HG03108 (cell line): Measurements from ENCODE around the gene IKBKE.

Experiments
- ATAC-seq: cut with Tn5 transposase; IDR thresholded peaks from one replicate; pipeline ENCODE4 v1.9.1; 2021; ENCODE audit warnings: moderate library complexity; ENCODE audit not compliant: unreplicated experiment

The IKBKE gene

DNA sequence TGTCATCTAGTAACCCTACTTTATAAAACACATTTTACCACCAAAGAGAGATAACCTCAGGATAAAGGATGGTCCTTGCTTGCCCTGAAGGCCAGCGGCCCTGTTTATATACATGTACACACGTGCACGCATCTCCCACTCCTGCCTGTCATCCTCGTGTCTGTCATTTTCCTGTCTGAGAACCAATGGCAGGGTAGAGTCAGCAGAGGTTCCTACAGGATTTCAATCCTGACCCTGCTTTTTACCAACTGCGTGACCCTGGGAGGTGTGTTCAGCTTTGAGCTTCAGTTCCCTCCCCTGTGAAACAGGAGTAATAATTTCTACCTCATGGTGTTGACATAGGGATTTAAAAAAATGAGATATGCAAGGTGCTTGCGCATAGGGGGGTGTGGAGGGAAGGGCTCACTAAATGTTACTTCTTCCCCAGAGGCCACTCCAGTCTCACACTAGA, 24.8 kb downstream of the IKBKE start:
- ATAC-seq: no peak

- peak; percentile 21 for ATAC-seq
These were observed 25.3 kb downstream of the IKBKE start for GRCh38 chr1:206495493-206496046.

GRCh38 chr1:206496131-206496793, 26.0 kb downstream of the IKBKE start:
- ATAC-seq: peak; percentile 61

DNA sequence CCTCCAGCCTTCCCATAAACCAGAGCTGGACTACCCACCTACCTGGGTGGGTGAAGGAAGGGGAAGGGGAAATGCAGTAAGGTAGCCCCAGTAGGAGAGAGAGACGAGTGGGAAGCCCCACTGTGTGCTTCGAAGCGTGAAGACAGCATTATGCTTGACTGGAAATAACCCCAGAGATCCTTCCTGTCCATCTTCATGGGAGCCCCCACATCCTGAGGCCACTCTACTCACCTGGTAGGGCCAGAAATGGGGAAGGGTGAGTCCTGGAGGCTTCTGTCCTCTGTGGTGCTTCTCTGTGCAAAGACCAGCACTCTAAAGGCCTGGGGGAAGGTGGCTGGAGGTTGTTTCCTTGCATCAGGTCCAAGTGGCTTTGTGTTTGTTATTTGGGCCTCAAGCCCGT, 27.1 kb downstream of the IKBKE start:
- no peak for ATAC-seq

GRCh38 chr1:206497774-206498173, 27.5 kb downstream of the IKBKE start:
- no peak for ATAC-seq

DNA sequence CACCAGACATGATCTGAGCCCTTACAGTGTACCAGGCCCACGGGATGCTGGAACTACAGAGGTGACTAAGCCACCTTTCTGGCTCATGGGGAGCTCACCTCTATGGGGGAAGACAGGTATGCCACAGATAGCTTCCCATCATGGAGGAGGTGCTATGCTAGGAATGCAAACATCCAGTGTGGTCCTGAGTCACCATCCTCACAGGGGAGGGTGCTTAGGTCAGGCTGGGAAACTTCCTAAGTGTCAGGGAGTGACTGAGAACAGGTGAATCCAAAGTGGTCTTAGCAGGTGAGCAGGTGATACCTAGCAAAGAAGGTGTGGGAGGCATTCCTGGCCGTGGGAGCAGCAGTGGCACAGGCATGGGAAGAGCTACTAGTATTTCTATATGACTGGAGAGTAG, 28.4 kb downstream of the IKBKE start:
- ATAC-seq: no peak

GRCh38 chr1:206500046-206500445, 29.8 kb downstream of the IKBKE start:
- no peak for ATAC-seq

- ATAC-seq: no peak
These were observed 31.6 kb downstream of the IKBKE start for GRCh38 chr1:206501881-206502280.

GRCh38 chr1:206502403-206502802, 32.1 kb downstream of the IKBKE start:
- ATAC-seq: no peak

DNA sequence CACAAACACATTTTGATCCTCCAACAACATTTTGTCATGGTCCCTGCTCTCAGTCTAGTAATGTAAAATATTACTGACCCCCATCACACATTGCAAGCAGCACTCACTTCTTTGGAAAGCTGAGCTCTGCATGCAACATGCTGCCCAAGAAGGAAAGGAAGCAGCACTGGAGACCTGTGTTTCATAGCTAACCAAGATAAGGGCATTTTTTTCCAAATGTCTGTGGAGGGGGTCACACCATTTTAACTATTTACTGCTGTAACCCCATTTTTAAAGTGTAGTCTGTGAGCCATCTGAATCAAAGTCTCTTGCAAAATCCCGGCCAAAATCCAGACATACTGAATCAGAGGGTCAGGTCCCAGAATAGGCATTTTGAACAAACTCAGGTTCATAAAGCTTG, 32.5 kb downstream of the IKBKE start:
- ATAC-seq: no peak

GRCh38 chr1:206503591-206504362, 33.5 kb downstream of the IKBKE start:
- ATAC-seq: peak; percentile 47

- ATAC-seq: no peak
These were observed 34.1 kb downstream of the IKBKE start for GRCh38 chr1:206504363-206504713.

GRCh38 chr1:206505702-206506355, 35.6 kb downstream of the IKBKE start:
- no peak for ATAC-seq

- ATAC-seq: peak; percentile 12
These were observed 36.4 kb downstream of the IKBKE start for GRCh38 chr1:206506405-206507283.

DNA sequence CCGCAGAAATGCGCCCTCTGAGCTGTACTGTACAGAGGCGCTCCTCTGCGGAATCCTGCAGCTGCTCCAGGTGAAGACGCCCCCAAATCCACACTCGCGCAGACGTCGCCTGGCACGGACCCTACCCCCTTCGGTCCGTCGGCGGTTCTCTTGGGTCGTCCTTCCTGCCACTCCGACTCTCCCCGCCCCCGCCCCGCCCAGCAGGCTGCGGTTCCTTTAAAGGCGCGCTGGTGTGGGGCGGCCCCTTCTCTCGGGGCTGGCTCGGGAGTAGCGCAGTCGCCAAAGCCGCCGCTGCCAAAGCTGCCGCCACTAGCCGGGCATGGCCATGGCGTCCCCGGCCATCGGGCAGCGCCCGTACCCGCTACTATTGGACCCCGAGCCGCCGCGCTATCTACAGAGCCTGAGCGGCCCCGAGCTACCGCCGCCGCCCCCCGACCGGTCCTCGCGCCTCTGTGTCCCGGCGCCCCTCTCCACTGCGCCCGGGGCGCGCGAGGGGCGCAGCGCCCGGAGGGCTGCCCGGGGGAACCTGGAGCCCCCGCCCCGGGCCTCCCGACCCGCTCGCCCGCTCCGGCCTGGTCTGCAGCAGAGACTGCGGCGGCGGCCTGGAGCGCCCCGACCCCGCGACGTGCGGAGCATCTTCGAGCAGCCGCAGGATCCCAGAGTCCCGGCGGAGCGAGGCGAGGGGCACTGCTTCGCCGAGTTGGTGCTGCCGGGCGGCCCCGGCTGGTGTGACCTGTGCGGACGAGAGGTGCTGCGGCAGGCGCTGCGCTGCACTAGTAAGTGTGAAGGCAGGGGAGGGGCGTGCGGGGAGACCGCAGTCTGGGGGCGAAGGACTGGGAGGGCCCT, 37.2 kb downstream of the IKBKE start, which contains the start of gene RASSF5:
Gene RASSF5 (plus strand): TSS at position 248 of the 846 bp plus-strand sequence. CDS start 72 bp downstream, at position 320.
- peak; percentile 51 for ATAC-seq

- ATAC-seq: no peak
These were observed 38.0 kb downstream of the IKBKE start for GRCh38 chr1:206508130-206508889.

GRCh38 chr1:206508956-206509355, 38.7 kb downstream of the IKBKE start:
- ATAC-seq: no peak

GRCh38 chr1:206509612-206510257, 39.5 kb downstream of the IKBKE start:
- no peak for ATAC-seq
